AG04449 (cell line): ENCODE results near the gene COL8A1.

Experiments used
- CTCF ChIA-PET: fragments of 350-600 bp; formaldehyde crosslinking; extraction: SDS; loops from one replicate; lab custom pipeline; 2021; ENCODE audit warnings: antibody characterized with exemption; lab: Yijun Ruan, JAX
- POLR2A ChIA-PET: fragments of 400-600, 350-600 bp; formaldehyde crosslinking; extraction: SDS; loops from one replicate; lab custom pipeline; 2020; ENCODE audit warnings: antibody characterized with exemption, inconsistent platforms; lab: Yijun Ruan, JAX
- DNase-seq: peaks from one replicate; pipeline ENCODE4 v3.0.0-alpha.2; 2010; ENCODE audit warnings: low read depth, low spot score
- H3K4me3 ChIP-seq: 2 replicates; pipeline ENCODE4 v1.5.1; 2011; ENCODE audit warnings: low read depth, mild to moderate bottlenecking, control low read depth, low read length
- CTCF ChIP-seq: IDR thresholded peaks from one replicate; pipeline ENCODE4 v1.5.1; 2011; ENCODE audit warnings: mild to moderate bottlenecking, moderate library complexity, low read length, control low read depth, inconsistent platforms; ENCODE audit not compliant: insufficient read depth; ENCODE audit errors: missing control alignments

The COL8A1 gene

DNA sequence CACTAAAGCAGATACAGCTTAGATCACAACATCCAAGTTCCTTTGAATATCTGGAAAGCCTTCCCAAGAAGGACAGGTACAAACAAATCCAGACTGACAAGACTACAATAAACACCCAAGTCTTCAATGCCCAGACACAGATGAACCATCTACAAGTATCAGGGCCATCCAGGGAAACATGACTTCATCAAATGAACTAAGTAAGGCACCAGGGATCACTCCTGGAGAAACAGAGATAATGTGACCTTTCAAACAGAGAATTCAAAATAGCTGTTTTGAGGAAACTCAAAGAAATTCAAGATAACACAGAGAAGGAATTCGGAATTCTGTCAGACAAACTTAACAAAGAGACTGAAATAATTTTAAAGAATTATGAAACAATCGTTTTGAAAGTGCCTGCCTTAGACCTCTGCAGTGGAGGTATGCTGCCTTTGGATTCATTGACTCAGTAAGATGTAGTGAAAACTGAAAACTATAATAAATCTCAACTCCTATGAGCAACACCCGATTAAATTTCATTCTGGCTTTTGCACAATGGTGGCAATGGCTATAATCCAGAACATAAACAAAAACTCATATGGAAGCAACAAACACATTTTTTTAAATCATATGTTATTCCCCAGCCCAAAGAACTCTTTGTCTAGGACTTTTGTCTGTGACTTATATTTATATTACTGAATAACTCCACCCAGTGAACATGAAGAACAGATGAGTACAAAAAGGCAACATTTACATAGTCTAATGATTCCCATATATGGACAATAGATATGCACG is 12.6 kb upstream of the COL8A1 start:
- ChIA-PET POLR2A (interaction anchor here (1.4 kb wide), 1 partner anchor 12 kb away, joined by 6 read pairs; the partner anchor contains the start of gene COL8A1), CTCF (interaction anchor here (1.5 to 1.8 kb wide), 2 partner anchors 10 to 15 kb away, joined by 4 to 7 read pairs; no protein-coding TSS in a partner anchor)
- TF ChIP-seq CTCF = no peak
- H3K4me3 ChIP-seq = no peak overlapping the region
- no peak for DNase-seq

GRCh38 chr3:99626417-99626788 is 12.0 kb upstream of the COL8A1 start:
- POLR2A ChIA-PET = interaction anchor here (1.0 kb wide), 1 partner anchor 11 kb away, joined by 8 read pairs; no protein-coding TSS in a partner anchor

GRCh38 chr3:99627062-99627826 is 11.2 kb upstream of the COL8A1 start:
- POLR2A ChIA-PET = interaction anchor here (0.7 to 1.0 kb wide), 2 partner anchors 10 to 11 kb away, joined by 4 to 8 read pairs; partner anchors contain the start of gene COL8A1
- DNase-seq = no peak
- CTCF ChIA-PET = interaction anchor here (1.5 to 1.8 kb wide), 2 partner anchors 9 to 14 kb away, joined by 4 to 7 read pairs; no protein-coding TSS in a partner anchor
- peak; percentile 6 for TF ChIP-seq CTCF
- H3K4me3 ChIP-seq = no peak overlapping the region

More at GRCh38 chr3:99626417-99626788, 12.0 kb upstream of the COL8A1 start:
- DNase-seq = no peak
- TF ChIP-seq CTCF = no peak
- no peak overlapping the region for H3K4me3 ChIP-seq
- CTCF ChIA-PET = interaction anchor here (1.5 to 1.8 kb wide), 2 partner anchors 10 to 15 kb away, joined by 4 to 7 read pairs; no protein-coding TSS in a partner anchor

GRCh38 chr3:99630815-99631214 is 7.6 kb upstream of the COL8A1 start:
- no peak for TF ChIP-seq CTCF
- H3K4me3 ChIP-seq = no peak overlapping the region
- DNase-seq = no peak
- POLR2A ChIA-PET = no interaction called here
- CTCF ChIA-PET = no interaction called here

- no peak for DNase-seq
- H3K4me3 ChIP-seq = no peak overlapping the region
- ChIA-PET POLR2A (no interaction called here), CTCF (interaction anchor here (1.0 to 3.0 kb wide), 4 partner anchors 11 to 100 kb away, joined by 3 to 13 read pairs (median 4); no protein-coding TSS in a partner anchor)
- TF ChIP-seq CTCF = no peak
Observed at GRCh38 chr3:99633887-99634558, 4.4 kb upstream of the COL8A1 start.
